HuH-7.5 (cell line): ENCODE results near the gene SERTAD3.
"Not testable (repeated sequence)": the region's sequence is repeated elsewhere in the genome, so short reads cannot be mapped to it uniquely, and the experiment has no call there.

Experiments used
- DNase-seq: peaks from one replicate; pipeline ENCODE4 v3.0.0; 2011; ENCODE audit warnings: low spot score

The SERTAD3 gene

GRCh38 chr19:40444000-40444824 lies at the start of gene SERTAD3:
Gene SERTAD3 (minus strand): TSS chr19:40444335. CDS start chr19:40442080, 2,255 bp downstream.
- peak; percentile 95 for DNase-seq

- no peak for DNase-seq
Measured at GRCh38 chr19:40493778-40494177, 49.6 kb upstream of the SERTAD3 start.

- no peak for DNase-seq
Measured at GRCh38 chr19:40492274-40492673, 48.1 kb upstream of the SERTAD3 start.

DNA sequence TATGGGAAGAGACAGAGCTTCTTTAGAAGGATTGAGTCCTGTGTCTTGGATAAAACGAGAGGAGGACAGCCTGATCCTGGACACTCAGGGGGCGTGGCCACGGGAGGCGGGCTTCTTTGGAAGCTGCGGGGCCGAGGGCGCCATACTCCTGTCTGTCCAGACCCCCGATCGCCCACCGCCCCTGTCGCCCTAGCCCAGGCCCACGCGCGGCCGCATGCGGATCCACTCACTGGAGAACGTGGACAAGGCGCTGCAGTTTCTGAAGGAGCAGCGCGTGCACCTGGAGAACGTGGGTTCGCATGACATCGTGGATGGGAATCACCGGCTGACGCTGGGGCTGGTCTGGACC lies 45.7 kb upstream of the SERTAD3 start:
- DNase-seq: no peak

- DNase-seq: no peak
Measured at GRCh38 chr19:40486017-40486416, 41.9 kb upstream of the SERTAD3 start.

- DNase-seq: not testable (repeated sequence)
Measured at GRCh38 chr19:40475878-40476644, 31.9 kb upstream of the SERTAD3 start.

DNA sequence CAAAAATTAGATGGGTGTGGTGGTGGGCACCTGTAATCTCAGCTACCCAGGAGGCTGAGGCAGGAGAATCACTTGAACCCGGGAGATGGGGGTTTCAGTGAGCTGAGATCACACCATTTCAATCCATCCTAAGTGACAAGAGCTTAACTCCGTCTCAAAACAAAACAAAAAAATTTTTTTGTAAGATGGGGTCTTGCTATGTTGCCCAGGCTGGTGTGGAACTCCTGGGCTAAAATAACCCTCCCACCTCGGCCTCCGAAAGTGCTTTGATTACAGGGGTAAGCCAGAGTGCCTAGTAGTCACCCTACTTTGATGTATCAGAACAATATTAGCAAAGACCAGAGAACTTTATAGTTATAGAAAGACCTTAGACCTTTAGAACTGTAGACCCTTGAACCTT lies 30.6 kb upstream of the SERTAD3 start:
- DNase-seq: no peak

- DNase-seq: no peak
Measured at GRCh38 chr19:40472516-40472915, 28.4 kb upstream of the SERTAD3 start.

DNA sequence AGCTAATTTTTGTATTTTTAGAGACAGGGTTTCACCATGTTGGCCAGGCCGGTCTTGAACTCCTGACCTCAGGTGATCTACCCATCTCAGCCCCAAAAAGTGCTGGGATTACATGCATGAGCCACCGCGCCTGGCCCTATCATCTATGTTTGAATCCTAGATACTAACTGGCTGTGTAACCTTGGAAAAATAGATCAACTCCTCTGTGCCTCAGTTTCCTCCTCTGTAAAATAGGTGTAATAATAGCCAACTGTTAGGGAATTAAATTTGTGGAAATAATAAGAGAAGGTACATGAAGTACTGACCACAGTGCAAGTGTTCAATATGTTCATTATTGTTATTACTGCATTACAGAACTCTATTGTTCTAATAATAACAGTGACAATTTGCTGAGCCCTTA lies 27.0 kb upstream of the SERTAD3 start:
- DNase-seq: no peak

GRCh38 chr19:40469011-40469410 lies 24.9 kb upstream of the SERTAD3 start:
- no peak for DNase-seq

- DNase-seq: no peak
Measured at GRCh38 chr19:40466985-40467734, 23.0 kb upstream of the SERTAD3 start, which contains the start of gene SPTBN4. Gene SPTBN4 (plus strand): TSS chr19:40467001. CDS start chr19:40472622, 5,621 bp downstream.

- DNase-seq: peak; percentile 47
Measured at GRCh38 chr19:40466219-40466984, 22.3 kb upstream of the SERTAD3 start.

DNA sequence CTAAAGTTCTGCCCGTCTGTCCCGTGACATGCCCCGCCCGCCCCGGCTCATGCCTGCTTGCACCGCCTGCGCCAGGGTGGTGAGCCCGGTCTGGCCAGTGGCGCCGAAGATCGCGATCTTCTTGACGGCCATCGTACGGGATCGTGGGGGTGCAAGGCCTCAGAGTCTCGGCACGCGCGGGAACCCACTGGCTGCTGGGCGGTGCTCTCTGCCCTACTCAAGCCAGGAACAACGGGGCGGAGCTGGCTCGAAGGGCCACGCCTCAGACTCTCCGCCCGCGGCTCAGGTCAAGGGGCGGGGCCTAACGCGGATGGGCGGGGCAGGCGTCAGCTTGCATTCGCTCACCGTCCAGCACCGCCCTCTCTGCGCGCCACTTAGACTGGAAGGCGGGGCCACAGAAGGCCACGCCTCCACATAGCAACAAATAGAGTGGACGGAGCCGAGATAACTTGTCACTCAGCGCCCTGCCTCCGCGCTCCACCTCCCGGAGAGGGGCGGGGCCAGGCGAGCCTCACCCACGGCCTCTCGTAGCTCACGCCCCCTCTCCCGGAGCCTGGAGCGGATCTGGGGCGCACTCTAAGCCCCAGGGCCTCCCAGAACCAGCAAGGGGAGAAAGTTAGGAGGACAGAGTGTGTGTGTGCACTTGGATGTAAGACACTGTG lies 21.6 kb upstream of the SERTAD3 start, which contains the start of gene BLVRB:
Gene BLVRB (minus strand): TSS at position 189 of the 662 bp plus-strand sequence. CDS start 57 bp downstream, at position 132.
- peak; percentile 98 for DNase-seq

- DNase-seq: peak; percentile 48
Measured at GRCh38 chr19:40465025-40465556, 21.0 kb upstream of the SERTAD3 start.

GRCh38 chr19:40464059-40465024 lies 20.2 kb upstream of the SERTAD3 start:
- DNase-seq: peak; percentile 74

DNA sequence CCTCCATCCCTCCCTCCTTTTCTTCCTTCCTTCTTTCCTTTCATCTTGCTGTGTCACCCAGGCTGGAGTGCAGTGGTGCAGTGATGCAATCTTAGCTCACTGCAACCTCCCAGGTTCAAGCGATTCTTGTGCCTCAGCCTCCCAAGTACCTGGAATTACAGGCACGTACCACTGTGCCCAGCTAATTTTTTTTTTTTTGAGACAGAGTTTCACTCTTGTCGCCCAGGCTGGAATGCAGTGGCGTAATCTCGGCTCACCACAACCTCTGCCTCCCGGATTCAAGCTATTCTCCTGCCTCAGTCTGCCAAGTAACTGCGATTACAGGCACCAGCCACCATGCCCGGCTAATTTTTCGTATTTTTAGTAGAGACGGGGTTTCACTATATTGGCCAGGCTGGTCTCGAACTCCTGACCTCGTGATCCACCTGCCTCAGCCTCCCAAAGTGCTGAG lies 19.5 kb upstream of the SERTAD3 start:
- DNase-seq: not testable (repeated sequence)

- DNase-seq: no peak
Measured at GRCh38 chr19:40461669-40462221, 17.6 kb upstream of the SERTAD3 start.

GRCh38 chr19:40460185-40460584 lies 16.1 kb upstream of the SERTAD3 start:
- no peak for DNase-seq

- no peak for DNase-seq
Measured at GRCh38 chr19:40458597-40458974, 14.5 kb upstream of the SERTAD3 start.
